ENCODE data around the gene TDRD12. TPM values are rescaled to one million over a fixed set of nuclear protein-coding genes. Genes with fewer than 3 reads are reported as not detected.

TDRD12 gene
- total and polyA plus RNA-seq, 9 donors = 0.23 to 3.2 (median 1.9) TPM

DNA sequence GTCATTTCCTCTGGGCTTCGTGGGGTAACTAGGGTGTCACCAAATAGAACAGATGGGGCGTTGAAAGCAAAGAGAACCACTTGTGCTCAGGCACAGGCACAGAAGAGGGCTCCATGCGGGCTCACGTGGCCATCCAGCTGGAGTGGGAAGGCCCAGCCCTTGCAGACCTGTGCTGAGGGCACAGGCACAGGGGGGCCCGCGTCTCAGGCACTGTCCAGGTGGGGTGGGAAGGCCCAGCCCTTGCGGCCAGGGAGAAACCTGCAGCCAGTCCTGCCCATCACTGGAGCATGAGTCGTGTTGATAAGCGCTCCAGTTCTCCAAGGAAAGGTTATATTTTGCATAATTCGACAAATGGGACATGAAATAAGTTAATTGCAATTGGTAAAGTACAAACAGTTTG lies 92.5 kb downstream of the TDRD12 start:
- Histone ChIP-seq H3K4me1 (ENCODE audit: insufficient read depth) (no peaks in the 10 kb centered on the region), H3K9me3 (no peaks in the 10 kb centered on the region), H3K27ac (no peak overlapping the region), H3K36me3 (no peaks in the 10 kb centered on the region), H3K27me3 (no peaks in the 10 kb centered on the region), H3K4me3 (no peak overlapping the region)
- no peak for DNase-seq
- 81 to 85% (median 84%) methylated on average over 10 of the region's 10 CpGs for WGBS, 3 donors
- intact Hi-C loops (cut with DNase I) = no loop called here
- TF ChIP-seq POLR2A (IDR thresholded peaks at IDR 0.05) (no peak), CTCF (IDR thresholded peaks at IDR 0.05) (no peak), EP300 (IDR thresholded peaks at IDR 0.05) (no peak)

DNA sequence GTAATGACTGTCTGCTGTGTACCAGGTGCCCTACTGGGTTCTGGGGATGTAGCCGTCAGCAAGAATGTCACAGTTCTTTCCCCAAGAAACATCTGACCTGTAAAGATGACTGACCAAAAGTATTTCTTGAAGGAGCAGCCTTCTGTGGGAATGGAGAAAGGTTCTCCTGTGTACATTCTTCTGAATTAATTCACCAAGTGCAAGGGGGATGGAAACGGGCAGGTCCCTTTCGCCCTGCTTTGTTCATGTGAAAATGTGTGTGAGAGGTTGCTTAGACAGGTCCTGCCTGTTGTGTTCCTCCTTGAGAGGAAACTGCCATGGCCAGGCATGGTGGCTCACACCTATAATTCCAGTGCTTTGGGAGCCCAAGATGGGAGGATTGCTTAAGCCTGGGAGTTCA lies 93.0 kb downstream of the TDRD12 start:
- 69 to 78% (median 74%) methylated on average over 3 of the region's 3 CpGs for WGBS, 3 donors
- intact Hi-C loops (cut with DNase I) = no loop called here
- Histone ChIP-seq H3K27me3 (no peaks in the 10 kb centered on the region), H3K9me3 (no peaks in the 10 kb centered on the region), H3K4me3 (no peak overlapping the region), H3K27ac (no peak overlapping the region), H3K36me3 (no peaks in the 10 kb centered on the region), H3K4me1 (ENCODE audit: insufficient read depth) (no peaks in the 10 kb centered on the region)
- no peak for DNase-seq
- TF ChIP-seq CTCF (IDR thresholded peaks at IDR 0.05) (no peak), POLR2A (IDR thresholded peaks at IDR 0.05) (no peak), EP300 (IDR thresholded peaks at IDR 0.05) (no peak)

GRCh38 chr19:32813862-32814425 lies 94.4 kb downstream of the TDRD12 start:
- TF ChIP-seq EP300 (IDR thresholded peaks at IDR 0.05) (no peak), POLR2A (IDR thresholded peaks at IDR 0.05) (no peak), CTCF (IDR thresholded peaks at IDR 0.05) (no peak)
- WGBS, 3 donors = 40 to 46% (median 45%) methylated on average over 15 of the region's 15 CpGs
- intact Hi-C loops (cut with DNase I) = no loop called here
- H3K4me3 ChIP-seq = no peak overlapping the region
- no peaks in the 10 kb centered on the region for H3K36me3 ChIP-seq
- H3K4me1 ChIP-seq (ENCODE audit: insufficient read depth) = no peaks in the 10 kb centered on the region
- DNase-seq = no peak
- H3K27ac ChIP-seq = no peak overlapping the region
- H3K9me3 ChIP-seq = no peaks in the 10 kb centered on the region
- H3K27me3 ChIP-seq = no peaks in the 10 kb centered on the region

DNA sequence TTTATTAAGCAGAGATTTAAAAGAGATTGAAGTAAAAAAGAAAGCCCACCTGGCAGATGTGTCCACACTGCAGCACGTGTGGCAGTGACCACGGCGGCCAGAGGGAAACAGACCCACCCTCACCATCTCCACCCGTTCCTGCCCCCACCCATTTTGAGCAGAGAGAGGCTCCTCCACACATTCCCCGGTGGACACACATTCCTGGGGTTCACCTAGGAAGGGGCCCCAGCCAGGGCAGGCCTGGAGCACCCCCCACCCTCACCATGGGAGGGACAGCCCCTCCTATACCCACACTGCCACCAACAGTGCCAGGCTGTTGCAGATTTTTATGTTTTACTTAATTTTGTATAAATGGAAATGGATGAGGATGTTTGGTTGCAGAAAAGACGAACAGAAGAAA lies 95.1 kb downstream of the TDRD12 start:
- DNase-seq = no peak
- H3K9me3 ChIP-seq = no peaks in the 10 kb centered on the region
- 48 to 62% (median 60%) methylated on average over 6 of the region's 6 CpGs for WGBS, 3 donors
- TF ChIP-seq POLR2A (IDR thresholded peaks at IDR 0.05) = no peak
- TF ChIP-seq EP300 (IDR thresholded peaks at IDR 0.05) = no peak
- no peak for TF ChIP-seq CTCF (IDR thresholded peaks at IDR 0.05)
- no peaks in the 10 kb centered on the region for H3K27me3 ChIP-seq
- H3K4me3 ChIP-seq = no peak overlapping the region
- H3K27ac ChIP-seq = no peak overlapping the region
- H3K36me3 ChIP-seq = no peaks in the 10 kb centered on the region
- intact Hi-C loops (cut with DNase I) = no loop called here
- no peaks in the 10 kb centered on the region for H3K4me1 ChIP-seq (ENCODE audit: insufficient read depth)
